HL-60/S4 treated with phorbol 12-myristate 13-acetate at 8.2 ng/mL for 4 days and 3 days (cell line): ENCODE results near the gene RAB39A.

Source experiments
- in situ Hi-C: fragments of 300-500 bp; cut with MboI; formaldehyde crosslinking; loops from 2 replicates; pipeline ENCODE4 v1.15.0; 2022; ENCODE audit warnings: low sequenced_read_pairs

RAB39A gene

DNA sequence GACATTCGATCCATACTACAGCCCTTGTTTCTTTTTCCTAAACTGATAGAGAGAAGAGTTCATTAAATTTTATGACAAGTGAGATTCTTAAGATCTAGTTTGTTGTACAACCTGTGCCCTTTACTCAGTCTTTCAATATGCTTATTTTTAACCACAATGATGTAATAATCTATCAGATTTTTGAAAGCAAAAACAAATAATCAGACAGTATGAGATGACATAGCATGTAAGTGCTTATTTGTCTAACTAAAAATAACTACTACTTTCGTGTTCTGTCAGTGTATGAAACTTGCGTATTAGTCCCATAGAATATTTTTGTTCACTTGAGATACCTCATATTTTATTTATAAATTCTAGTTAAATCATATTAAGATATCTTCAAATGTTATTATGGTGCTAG, 33.2 kb downstream of the RAB39A start:
- in situ Hi-C loops, result no loop called here

DNA sequence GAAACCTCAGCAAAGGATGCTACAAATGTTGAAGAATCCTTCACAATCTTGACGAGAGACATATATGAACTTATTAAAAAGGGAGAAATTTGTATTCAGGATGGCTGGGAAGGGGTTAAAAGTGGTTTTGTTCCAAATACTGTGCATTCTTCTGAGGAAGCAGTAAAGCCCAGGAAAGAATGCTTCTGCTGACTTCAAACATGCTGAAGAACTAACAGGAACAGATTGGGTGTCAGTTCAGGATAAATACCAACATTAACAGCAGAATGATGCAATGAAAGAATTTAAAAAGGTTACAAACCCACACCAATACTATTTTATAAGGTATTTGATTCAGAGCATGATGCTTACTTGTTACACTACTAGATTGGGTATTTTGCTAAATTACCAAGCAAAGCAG, 33.9 kb downstream of the RAB39A start:
- in situ Hi-C loops, result no loop called here

DNA sequence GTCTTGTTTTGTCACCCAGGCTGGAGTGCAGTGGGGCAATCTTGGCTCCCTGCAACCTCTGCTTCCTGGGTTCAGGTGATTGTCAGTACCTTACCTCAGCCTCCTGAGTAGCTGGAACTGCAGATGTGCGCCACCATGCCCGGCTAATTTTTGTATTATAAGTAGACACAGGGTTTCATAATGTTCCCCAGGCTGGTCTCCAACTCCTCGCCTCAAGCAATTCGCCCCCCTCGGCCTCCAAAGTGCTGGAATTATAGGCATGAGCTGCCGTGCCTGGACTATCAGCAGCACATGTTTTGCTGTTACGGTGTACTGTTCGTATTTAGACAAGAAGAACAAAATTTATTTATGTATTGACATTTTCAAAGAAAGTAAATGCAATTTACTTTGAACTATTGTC, 34.8 kb downstream of the RAB39A start:
- in situ Hi-C loops, result no loop called here

DNA sequence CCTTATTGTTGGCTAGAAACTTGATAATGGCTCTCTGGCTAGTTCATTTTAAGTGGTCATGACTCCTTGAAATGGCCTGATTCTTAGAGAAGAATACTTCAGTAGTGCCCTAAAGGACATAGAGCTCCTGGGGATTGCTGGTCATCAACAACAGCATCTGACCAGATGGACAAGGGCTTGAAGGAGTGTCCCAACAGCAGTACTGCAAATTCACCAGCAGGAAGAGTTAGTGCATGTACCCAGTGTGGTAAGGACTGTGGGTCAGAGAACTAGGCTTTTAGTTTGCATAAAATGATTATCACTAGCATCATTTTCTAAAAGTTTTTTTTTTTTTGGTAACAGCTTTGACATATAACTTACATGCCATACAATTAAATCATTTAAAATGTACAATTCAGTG, 41.0 kb downstream of the RAB39A start:
- in situ Hi-C loops, result no loop called here

- in situ Hi-C loops, result no loop called here
Measured at GRCh38 chr11:107970049-107970448, 41.8 kb downstream of the RAB39A start.

DNA sequence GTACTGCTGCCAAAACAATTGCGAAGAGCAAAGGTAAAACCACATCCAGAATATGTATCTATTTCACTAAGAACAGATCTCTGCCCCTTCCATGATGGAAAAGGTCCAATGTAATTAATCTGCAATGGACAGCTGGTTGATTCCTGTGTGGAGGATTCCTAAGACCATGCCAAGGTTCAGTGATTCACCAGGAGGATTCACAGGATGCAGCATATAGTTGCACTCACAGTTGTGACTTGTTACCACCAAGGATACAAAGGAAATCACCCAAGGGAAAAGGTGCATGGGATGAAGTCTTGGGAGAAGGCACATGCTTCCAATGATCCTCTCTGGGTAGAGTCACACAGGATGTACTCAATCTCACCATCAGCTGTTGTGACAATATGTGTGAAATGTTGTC, 45.4 kb downstream of the RAB39A start:
- in situ Hi-C loops, result no loop called here

DNA sequence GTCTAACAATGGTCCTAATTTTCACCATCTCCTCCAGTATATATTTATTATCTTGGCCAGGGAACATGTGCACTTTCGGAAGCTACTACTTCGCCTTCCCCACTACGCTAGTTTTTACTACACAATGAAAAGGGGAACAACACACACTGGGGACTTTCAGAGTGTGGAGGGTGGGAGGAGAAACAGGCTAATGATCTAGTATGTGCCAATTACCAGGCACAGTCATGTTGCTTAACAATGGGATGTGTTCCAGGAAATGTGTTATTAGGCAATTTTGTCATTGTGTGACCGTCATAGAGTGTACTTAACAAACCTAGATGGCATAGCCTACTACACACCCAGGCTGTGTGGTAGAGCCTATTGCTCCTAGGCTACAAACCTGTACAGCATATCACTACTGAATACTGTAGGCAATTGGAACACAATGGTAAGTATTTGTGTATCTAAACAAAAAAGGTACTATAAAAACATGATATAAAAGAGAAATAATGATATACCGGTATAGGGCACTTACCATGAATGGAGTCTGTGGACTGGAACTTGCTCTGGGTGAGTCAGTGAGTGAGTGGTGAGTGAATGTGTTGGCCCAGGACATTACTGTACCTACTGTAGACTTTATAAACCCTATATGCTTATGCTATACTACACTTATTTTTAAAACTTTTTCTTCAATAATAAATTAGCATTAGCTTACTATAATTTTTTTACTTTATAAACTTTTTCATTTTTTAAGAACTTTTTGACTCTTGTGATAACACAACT, 60.3 kb downstream of the RAB39A start:
- in situ Hi-C loops, result no loop called here

DNA sequence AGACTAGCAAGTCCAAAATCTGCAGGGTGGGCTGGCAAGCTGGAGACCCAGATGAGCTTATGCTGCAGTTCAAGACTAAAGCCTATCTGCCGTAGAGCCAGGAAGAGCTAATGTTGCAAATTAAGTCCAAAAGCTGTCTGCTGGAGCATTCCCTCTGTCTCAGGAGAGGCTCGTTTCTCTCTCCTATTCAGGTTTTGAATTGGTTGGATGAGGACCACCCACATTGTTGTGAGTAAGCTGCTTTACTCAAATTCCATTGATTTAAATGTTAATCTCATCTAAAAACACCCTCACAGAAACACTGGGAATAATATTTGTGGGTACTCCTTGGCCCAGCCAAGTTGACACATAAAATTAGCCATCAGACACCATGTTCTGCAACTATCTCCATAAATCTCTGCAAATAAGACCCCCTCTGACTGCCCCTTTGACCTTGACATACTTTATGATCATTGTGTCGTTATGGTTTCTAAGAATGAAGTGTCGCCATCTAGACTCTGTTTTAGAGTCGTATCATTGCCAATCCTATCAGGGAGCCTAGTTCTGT, 63.7 kb downstream of the RAB39A start:
- in situ Hi-C loops, result no loop called here

GRCh38 chr11:107996006-107996776, 67.9 kb downstream of the RAB39A start:
- in situ Hi-C loops, result no loop called here

DNA sequence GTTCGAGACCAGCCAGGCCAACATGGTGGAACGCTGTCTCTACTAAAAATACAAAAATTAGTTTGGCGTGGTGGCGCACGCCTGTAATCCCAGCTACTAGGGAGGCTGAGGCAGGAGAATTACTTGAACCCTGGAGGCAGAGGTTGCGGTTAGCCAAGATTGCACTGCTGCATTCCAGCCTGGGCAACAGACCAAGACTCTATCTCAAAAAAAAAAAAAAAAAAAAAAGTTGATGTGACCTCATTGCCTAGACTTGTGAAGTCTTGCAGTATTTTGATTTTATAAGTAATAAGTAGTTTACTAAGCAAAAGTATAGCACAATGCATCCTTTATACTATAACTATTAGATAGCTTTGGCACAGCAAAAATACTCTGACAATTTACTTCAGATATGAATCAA, 70.5 kb downstream of the RAB39A start:
- in situ Hi-C loops, result no loop called here

DNA sequence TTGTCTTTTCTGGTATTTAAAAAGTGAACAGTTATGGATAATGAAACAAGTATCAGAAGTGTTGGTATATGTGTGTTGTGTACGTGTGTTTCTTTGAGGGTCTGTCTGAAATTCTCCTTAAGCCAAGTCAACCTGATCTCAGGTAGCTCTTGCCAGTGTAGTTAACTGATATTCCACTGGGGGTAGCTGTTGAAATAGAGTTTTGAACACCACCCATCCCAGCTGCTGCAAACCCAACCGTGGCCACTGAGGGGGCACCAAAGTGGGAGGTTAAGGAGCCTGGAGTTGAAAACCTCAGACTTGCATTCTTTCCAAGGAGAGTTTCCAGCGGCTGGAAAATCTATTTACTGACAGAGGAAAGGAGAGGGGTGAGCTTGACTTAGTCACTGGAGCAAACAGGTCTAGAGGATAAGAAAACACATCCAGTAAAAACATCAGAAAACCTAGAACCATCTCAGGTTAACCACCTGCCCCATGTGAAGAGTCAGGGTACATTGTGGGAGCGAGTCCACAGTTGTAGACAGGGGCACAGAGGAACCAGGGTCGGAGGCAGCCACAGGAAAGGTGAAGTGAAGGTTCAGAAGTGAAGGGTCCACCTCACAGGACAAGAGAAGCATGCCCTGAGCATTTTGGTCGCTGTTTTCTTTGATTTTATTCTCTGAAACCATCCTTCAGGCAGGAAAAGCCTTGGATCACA, 71.7 kb downstream of the RAB39A start:
- in situ Hi-C loops, result no loop called here

GRCh38 chr11:108002476-108002875, 74.2 kb downstream of the RAB39A start:
- in situ Hi-C loops, result no loop called here

DNA sequence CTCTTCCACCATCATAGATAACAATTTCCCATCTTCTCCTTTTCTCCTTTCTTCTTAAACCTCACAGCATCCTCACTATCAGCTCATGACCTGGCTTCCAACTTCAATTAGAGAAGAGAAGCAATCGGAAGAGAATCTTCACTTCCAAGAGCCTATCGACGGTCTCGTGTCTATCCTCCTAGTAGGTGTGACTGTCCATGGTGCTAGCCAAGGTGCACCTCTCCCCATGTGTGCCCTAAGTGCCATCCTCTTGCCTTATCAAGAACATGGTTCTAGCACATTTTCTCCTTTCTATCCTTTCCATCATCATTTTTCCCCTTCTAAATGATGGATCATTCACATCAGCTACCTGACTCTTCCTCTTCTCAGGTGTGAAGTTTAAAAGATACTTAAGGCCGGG, 75.4 kb downstream of the RAB39A start:
- in situ Hi-C loops, result no loop called here

DNA sequence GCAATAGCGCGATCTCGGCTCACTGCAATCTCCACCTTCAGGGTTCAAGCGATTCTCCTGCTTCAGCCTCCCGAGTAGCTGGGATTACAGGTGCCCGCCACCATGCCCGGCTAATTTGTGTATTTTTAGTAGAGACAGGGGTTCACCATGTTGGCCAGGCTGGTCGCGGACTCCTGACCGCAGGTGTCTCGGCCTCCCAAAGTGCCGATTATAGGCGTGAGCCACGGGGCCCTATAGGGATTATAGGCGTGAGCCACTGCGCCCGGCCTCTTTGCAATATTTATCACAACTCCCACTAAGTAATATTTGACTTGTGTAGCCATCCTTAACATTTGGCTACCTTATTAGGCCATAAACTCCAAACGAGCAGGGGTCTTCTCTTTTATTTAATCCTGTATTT, 79.6 kb downstream of the RAB39A start:
- in situ Hi-C loops, result no loop called here

DNA sequence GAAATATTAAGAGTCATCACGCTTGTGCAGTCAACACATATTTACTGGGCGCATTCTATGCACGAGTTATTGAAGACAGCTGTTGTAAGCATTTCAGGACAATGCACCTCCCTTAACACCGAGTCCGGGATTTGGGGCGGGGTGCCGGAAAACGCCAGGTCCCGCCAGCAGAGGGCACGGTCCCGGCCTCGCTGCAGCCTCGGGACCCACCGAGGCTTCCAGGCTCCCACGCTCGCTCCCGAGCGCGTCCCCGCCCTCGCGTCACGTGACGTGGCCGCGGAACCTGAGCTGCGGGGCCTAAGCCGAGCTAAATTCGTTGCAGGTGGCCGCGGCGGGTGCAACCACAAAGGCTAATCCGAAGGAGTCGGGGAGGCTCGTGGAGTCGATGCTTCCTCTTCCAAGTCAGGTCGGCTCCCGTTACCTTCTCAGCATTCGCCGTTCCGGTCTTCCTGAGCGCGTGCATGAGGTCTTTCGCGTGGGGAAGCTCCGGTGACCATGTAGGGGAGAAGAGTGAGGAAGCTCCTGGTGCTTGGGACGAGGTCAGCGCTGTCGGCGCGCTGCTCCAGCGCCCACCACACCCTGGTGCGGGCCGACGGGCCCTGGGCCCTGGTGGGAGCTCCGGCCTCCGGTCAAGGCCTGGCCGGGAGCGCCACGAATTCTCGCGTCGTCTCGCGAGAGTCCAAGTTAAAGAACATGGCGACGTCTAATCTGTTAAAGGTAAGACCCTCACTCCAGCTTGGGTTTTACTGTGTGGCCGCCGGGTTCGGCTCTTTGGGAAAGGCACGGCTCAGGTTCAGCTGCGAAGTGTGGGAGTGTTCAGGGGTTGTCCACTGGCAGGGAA, 80.6 kb downstream of the RAB39A start, which contains the start of gene CUL5:
Gene CUL5 (plus strand): TSS at position 243 of the 841 bp plus-strand sequence. CDS start 451 bp downstream, at position 694.
- in situ Hi-C loops, result no loop called here

- in situ Hi-C loops, result no loop called here
Measured at GRCh38 chr11:108009497-108010370, 81.5 kb downstream of the RAB39A start.

GRCh38 chr11:108012139-108012725, 84.0 kb downstream of the RAB39A start:
- in situ Hi-C loops, result no loop called here
